ENCODE measurements around the gene ZNF154. TPM values are rescaled to one million over a fixed set of nuclear protein-coding genes. Genes with fewer than 3 reads are reported as not detected.

ZNF154 gene
- polyA plus RNA-seq, 1 experiment: 1.5 TPM

DNA sequence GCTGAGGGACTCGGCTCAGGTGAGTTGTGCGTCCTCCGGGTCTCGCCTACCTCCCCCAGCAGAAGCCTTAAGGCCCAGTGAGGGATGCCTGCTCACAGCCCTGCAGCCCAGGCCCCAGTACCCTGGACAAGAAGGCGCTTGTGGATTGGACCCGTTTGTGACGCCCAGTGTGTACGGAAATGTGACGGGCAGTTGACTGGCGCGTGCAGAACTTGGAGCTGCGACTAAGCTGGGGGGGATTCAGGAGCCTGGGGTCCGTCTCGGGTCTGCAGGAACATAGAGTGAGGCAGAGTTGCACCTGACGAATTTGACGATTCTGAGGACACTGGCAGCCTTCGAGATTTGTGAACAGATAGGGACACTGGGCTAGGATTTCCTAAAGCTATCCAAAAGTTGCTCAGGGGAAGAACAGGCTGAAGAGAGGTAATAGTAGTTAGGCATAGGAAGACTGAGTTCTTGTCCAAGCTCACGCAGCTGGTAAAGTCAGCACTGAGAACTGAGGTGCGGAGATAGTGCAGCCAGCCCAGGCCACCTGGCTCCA lies 26.7 kb downstream of the ZNF154 start:
- TF ChIP-seq, protein P1, sequence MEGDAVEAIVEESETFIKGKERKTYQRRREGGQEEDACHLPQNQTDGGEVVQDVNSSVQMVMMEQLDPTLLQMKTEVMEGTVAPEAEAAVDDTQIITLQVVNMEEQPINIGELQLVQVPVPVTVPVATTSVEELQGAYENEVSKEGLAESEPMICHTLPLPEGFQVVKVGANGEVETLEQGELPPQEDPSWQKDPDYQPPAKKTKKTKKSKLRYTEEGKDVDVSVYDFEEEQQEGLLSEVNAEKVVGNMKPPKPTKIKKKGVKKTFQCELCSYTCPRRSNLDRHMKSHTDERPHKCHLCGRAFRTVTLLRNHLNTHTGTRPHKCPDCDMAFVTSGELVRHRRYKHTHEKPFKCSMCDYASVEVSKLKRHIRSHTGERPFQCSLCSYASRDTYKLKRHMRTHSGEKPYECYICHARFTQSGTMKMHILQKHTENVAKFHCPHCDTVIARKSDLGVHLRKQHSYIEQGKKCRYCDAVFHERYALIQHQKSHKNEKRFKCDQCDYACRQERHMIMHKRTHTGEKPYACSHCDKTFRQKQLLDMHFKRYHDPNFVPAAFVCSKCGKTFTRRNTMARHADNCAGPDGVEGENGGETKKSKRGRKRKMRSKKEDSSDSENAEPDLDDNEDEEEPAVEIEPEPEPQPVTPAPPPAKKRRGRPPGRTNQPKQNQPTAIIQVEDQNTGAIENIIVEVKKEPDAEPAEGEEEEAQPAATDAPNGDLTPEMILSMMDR (IDR thresholded peaks at IDR 0.05; ENCODE audit: insufficient read depth, low read depth, low read length): no peak
- POLR2A ChIA-PET: interaction anchor here (0.6 to 0.9 kb wide), 2 partner anchors 317 to 726 kb away, joined by 3 read pairs; partner anchors contain the start of gene ZNF584
- no peak for DNase-seq (ENCODE audit: low read depth)

DNA sequence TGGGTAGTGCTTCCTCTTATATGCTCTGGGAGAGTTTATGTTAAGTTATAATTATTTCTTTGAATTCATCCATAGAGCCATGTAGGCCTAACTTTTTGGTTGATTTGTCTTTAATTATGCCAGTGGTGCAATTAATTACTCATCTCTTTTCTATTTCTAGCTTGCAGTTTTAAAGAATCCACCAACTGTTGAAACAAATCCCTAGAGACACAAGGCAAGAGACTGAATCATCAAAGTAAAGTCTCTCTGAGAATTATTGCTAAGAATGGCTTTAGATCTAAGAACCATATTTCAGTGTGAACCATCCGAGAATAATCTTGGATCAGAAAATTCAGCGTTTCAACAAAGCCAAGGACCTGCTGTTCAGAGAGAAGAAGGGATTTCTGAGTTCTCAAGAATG lies 33.1 kb downstream of the ZNF154 start:
- H3K36me3 ChIP-seq (ENCODE audit: control insufficient read depth, insufficient read depth, low read length): no peaks in the 10 kb centered on the region
- no peaks in the 10 kb centered on the region for H3K27me3 ChIP-seq (ENCODE audit: control insufficient read depth, insufficient read depth, low read length)
- TF ChIP-seq, protein P1 (IDR thresholded peaks at IDR 0.05; ENCODE audit: insufficient read depth, low read depth, low read length): no peak
- CTCF ChIA-PET: no interaction called here
- no peak for DNase-seq (ENCODE audit: low read depth)
- H3K4me3 ChIP-seq (ENCODE audit: low read depth, low read length): no peak overlapping the region
- POLR2A ChIA-PET: no interaction called here

More for the DNA sequence above, 26.7 kb downstream of the ZNF154 start:
- Histone ChIP-seq H3K27me3 (ENCODE audit: control insufficient read depth, insufficient read depth, low read length) (no peaks in the 10 kb centered on the region), H3K4me3 (ENCODE audit: low read depth, low read length) (peak overlapping the region; percentile 98), H3K36me3 (ENCODE audit: control insufficient read depth, insufficient read depth, low read length) (peaks cover 12% of the 10 kb centered on the region)
- CTCF ChIA-PET: interaction anchor here (1.0 kb wide), 1 partner anchor 8 kb away, joined by 3 read pairs; no protein-coding TSS in a partner anchor

DNA sequence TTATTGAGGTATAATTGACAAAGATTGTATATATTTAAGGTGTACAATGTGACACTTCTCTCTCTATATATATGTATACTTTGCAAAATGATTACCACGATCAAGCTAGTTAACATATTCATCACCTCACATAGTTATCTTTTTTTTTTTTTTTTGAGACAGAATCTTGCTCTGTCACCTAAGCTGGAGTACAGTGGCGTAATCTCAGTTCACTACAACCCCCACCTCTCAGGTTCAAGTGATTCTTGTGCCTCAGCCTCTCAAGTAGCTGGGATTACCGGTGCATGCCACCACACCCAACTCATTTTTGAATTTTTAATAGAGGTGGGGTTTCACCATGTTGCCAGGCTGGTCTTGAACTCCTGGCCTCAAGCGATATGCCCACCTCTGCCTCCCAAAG lies 36.5 kb downstream of the ZNF154 start:
- H3K27me3 ChIP-seq (ENCODE audit: control insufficient read depth, insufficient read depth, low read length): no peaks in the 10 kb centered on the region
- H3K4me3 ChIP-seq (ENCODE audit: low read depth, low read length): no peak overlapping the region
- CTCF ChIA-PET: no interaction called here
- H3K36me3 ChIP-seq (ENCODE audit: control insufficient read depth, insufficient read depth, low read length): no peaks in the 10 kb centered on the region
- DNase-seq (ENCODE audit: low read depth): no peak
- TF ChIP-seq, protein P1 (IDR thresholded peaks at IDR 0.05; ENCODE audit: insufficient read depth, low read depth, low read length): no peak
- POLR2A ChIA-PET: no interaction called here

DNA sequence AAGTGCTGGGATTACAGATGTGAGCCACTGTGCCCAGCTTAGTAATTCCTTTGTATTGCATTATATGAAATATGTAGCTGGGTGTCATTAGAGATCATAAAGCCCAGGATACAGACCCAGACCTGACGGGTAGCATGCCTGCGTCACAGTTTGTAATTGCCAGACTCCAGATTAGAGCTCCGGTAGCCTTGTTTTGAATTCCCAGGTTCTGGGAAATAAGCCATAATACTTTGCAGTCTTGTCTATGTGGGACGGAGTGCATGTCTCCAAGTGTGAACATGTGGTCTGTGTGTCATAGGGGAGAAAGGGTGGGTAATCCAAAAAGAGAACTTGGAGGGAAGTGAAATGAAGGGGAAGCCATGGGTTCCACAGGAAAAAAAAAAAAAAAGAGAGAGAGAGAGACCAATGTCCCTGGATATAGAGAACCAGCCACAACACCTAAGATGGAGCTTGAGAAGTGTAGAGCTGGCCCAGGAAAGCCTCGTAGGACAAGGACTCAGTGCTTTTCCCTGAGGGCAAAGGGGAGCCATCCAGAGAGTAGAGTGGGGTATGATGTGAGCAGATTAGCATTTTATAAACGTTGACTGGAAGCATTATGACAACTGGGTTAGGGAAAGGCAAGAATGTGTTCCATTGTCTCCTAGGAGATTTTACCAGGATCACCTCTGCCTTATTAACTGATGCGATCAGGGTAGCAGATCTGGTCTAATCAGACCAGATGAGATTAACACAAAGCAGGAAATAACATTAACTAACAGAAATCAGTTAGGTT lies 37.7 kb downstream of the ZNF154 start:
- TF ChIP-seq, protein P1 (IDR thresholded peaks at IDR 0.05; ENCODE audit: insufficient read depth, low read depth, low read length): no peak
- ChIA-PET CTCF (no interaction called here), POLR2A (no interaction called here)
- no peak for DNase-seq (ENCODE audit: low read depth)
- Histone ChIP-seq H3K36me3 (ENCODE audit: control insufficient read depth, insufficient read depth, low read length) (no peaks in the 10 kb centered on the region), H3K4me3 (ENCODE audit: low read depth, low read length) (no peak overlapping the region), H3K27me3 (ENCODE audit: control insufficient read depth, insufficient read depth, low read length) (no peaks in the 10 kb centered on the region)

DNA sequence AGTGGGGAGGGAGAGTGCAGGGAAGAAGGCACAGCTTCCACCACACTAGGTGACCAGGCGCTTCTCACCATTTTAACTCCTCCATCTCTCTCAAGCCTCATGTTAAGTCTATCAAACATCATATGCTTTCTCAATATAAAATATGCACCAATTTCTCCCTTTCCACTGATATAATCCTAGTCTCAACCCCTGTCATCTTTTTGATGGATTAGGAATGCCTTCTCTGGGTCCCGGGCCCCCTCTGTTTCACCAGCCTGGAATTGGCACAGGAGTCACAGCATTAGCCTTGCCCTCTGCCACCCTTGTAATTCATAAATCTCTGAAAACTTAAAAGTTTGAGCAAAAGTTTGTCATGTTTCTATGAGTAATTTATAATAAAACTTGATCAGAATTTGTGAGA lies 40.4 kb downstream of the ZNF154 start, which contains the start of gene ZSCAN4:
ZSCAN4 (plus strand) TSS at position 301 of the 400 bp plus-strand sequence. CDS start 7,211 bp downstream, outside the sequence.
- POLR2A ChIA-PET: no interaction called here
- H3K4me3 ChIP-seq (ENCODE audit: low read depth, low read length): no peak within 1 kb of the TSS

More for the DNA sequence above, 40.4 kb downstream of the ZNF154 start, which contains the start of gene ZSCAN4:
- CTCF ChIA-PET: no interaction called here
- Histone ChIP-seq H3K36me3 (ENCODE audit: control insufficient read depth, insufficient read depth, low read length) (no peaks in the 10 kb centered on the region), H3K27me3 (ENCODE audit: control insufficient read depth, insufficient read depth, low read length) (no peaks in the 10 kb centered on the region)
- no peak for DNase-seq (ENCODE audit: low read depth)
- TF ChIP-seq, protein P1 (IDR thresholded peaks at IDR 0.05; ENCODE audit: insufficient read depth, low read depth, low read length): no peak
